ENCODE results near the gene PPP4R3A. TPM values are rescaled to one million over a fixed set of nuclear protein-coding genes. Genes with fewer than 3 reads are reported as not detected.

Gene PPP4R3A
- total and polyA plus RNA-seq, 2 of the 4 experiments (the other 2 are of a cell fraction): 28.2 to 28.9 TPM

DNA sequence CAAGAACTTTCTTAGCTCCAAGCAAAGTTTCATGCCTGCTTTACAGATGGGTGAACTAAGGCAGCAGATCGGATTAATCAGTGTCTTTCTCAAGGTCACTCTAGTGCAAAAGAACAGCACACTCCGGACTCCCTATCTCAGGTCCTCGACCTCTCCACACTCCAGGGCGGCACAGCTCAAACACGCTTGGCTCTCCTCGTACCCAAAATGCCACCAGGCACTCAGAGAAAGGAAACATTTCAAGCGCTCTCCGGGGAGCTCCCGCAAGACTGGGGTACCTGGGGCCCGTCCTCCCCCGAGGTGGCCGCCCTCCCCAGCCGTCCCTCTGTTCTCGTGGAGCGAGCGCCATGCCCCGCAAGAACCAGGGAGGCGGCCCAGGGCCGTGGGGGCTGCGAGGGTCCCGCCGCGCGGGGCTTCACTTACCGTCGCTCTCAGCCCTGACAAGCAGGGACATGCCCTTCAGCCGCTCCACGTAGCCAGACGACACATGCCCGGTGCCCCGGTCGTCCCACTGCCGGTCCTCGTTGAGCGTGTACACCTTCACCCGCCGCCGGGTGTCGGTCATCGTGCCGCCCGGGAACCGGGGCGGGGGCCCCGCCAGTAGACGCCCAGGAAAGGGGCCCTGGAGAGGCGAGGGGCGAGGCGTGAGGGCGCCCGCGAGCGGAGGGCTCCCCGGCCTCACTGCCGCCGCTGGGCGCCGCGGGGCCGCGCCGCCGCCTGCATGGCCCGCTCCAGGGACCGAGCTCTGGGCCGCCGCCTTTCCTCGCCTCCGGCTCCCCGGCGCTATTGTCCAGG lies 830 bp downstream of the PPP4R3A start:
- H3K14ac ChIP-seq (replicated peaks; ENCODE audit: low read depth, low read length): peak overlapping the region; percentile 98
- ChIA-PET CTCF (no interaction called here), POLR2A (ENCODE audit: unreplicated experiment) (no interaction called here)
- no peak for DNase-seq
- H3K4me1 ChIP-seq (ENCODE audit: control insufficient read depth, insufficient read depth, low read length): peaks cover 3% of the 10 kb centered on the region; the same call in 1 of the 2 replicates
- WGBS, 2 experiments (ENCODE audit: extremely low coverage in 2 of 2, insufficient read length in 1 of 2): 0% methylated on average over 47 of the region's 71 CpGs; no CpG with 5 or more reads in 1 of the 2 experiments
- H2AK5ac ChIP-seq (ENCODE audit: low read depth, low read length): peak overlapping the region; percentile 54; the same call in 1 of the 2 replicates
- H3K4ac ChIP-seq (ENCODE audit: low read depth, low read length): peak overlapping the region; percentile 94
- H2BK20ac ChIP-seq (ENCODE audit: low read depth, low read length): no peak overlapping the region
- H3K9ac ChIP-seq (ENCODE audit: low read depth, low read length): peak overlapping the region; percentile 92
- peak overlapping the region; percentile 1 to 91; a peak in 3 of 4 replicates for H4K8ac ChIP-seq (ENCODE audit: low read depth in 2 of 2, low read length in 2 of 2)
- H4K5ac ChIP-seq (ENCODE audit: low read depth, low read length): peak overlapping the region; percentile 85; the same call in 1 of the 2 replicates
- peak overlapping the region; percentile 98 for H2AFZ ChIP-seq (replicated peaks; ENCODE audit: low read length, poor library complexity)
- no peaks in the 10 kb centered on the region for H3K9me3 ChIP-seq (ENCODE audit: control insufficient read depth, insufficient read depth, low read length)
- intact Hi-C loops (cut with micrococcal nuclease) (loop anchor here (2.0 kb wide), 1 partner anchor 26 kb away; no protein-coding TSS in a partner anchor), in situ Hi-C loops (cut with MboI; ENCODE audit: low sequenced_read_pairs) (loop anchor here (25.0 kb wide), 1 partner anchor 1803 kb away; no protein-coding TSS in a partner anchor), dilution Hi-C loops (cut with HindIII; ENCODE audit: low sequenced_read_pairs, unreplicated experiment) (no loop called here)
- BruUV-seq (replicated peaks): no TSS peak
- H3K56ac ChIP-seq (ENCODE audit: extremely low read depth, insufficient read depth, low read length): peak overlapping the region; percentile 84; the same call in 1 of the 2 replicates
- H3K4me2 ChIP-seq (ENCODE audit: low read depth, low read length): peak overlapping the region; percentile 89
- H4K91ac ChIP-seq (ENCODE audit: insufficient read depth, low read depth, low read length): peak overlapping the region; percentile 70; the same call in 1 of the 2 replicates
- TF ChIP-seq RFX5 (IDR thresholded peaks at IDR 0.05; ENCODE audit: low read depth, low read length): no peak
- TF ChIP-seq MAZ (IDR thresholded peaks at IDR 0.05; ENCODE audit: borderline replicate concordance, low read depth, low read length): no peak
- TF ChIP-seq RCOR1 (IDR thresholded peaks at IDR 0.05; ENCODE audit: insufficient replicate concordance, low read length): no peak
- TF ChIP-seq CEBPB (IDR thresholded peaks at IDR 0.05; ENCODE audit: low read depth, low read length): no peak
- TF ChIP-seq BHLHE40 (IDR thresholded peaks at IDR 0.05; ENCODE audit: low read depth, low read length): no peak
- TF ChIP-seq, protein P1, sequence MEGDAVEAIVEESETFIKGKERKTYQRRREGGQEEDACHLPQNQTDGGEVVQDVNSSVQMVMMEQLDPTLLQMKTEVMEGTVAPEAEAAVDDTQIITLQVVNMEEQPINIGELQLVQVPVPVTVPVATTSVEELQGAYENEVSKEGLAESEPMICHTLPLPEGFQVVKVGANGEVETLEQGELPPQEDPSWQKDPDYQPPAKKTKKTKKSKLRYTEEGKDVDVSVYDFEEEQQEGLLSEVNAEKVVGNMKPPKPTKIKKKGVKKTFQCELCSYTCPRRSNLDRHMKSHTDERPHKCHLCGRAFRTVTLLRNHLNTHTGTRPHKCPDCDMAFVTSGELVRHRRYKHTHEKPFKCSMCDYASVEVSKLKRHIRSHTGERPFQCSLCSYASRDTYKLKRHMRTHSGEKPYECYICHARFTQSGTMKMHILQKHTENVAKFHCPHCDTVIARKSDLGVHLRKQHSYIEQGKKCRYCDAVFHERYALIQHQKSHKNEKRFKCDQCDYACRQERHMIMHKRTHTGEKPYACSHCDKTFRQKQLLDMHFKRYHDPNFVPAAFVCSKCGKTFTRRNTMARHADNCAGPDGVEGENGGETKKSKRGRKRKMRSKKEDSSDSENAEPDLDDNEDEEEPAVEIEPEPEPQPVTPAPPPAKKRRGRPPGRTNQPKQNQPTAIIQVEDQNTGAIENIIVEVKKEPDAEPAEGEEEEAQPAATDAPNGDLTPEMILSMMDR (conservative IDR thresholded peaks at IDR 0.05; ENCODE audit: low read depth, low read length): no peak
- TF ChIP-seq MAFK (IDR thresholded peaks at IDR 0.05; ENCODE audit: low read depth, low read length): no peak
- H3K9me1 ChIP-seq (ENCODE audit: insufficient read depth, low read length): peaks cover 8% of the 10 kb centered on the region; the same call in 1 of the 2 replicates
- peak overlapping the region; percentile 90 for H2BK5ac ChIP-seq (ENCODE audit: low read depth, low read length, poor library complexity, severe bottlenecking)
- peak overlapping the region; percentile 83 for H3K18ac ChIP-seq (ENCODE audit: low read depth, low read length)
- no peak overlapping the region for H2BK15ac ChIP-seq (ENCODE audit: low read depth, low read length)
- no peaks in the 10 kb centered on the region for H3K27me3 ChIP-seq (ENCODE audit: control insufficient read depth, insufficient read depth, low read length)
- ATAC-seq (ENCODE audit: low read depth): peak; percentile 4
- peak overlapping the region; percentile 96 for H3K27ac ChIP-seq (ENCODE audit: insufficient read depth, low read length)
- peaks cover 7% of the 10 kb centered on the region for H3K36me3 ChIP-seq (ENCODE audit: control insufficient read depth, insufficient read depth, low read length)
- H3K23ac ChIP-seq (ENCODE audit: low read depth, low read length): peak overlapping the region; percentile 92
- H2AK9ac ChIP-seq (replicated peaks; ENCODE audit: low read depth, low read length, poor library complexity): peak overlapping the region; percentile 98
- H3K4me3 ChIP-seq (ENCODE audit: insufficient read depth, low read depth, low read length): peak overlapping the region; percentile 100
- H2BK120ac ChIP-seq (ENCODE audit: low read depth, low read length): peak overlapping the region; percentile 42; the same call in 1 of the 2 replicates
- H3K79me1 ChIP-seq (ENCODE audit: low read depth in 1 of 2, low read length in 2 of 2): peaks cover 0 to 9% of the 10 kb centered on the region in 2 experiments; a peak in 1 of 4 replicates
- H4K20me1 ChIP-seq (ENCODE audit: insufficient read depth, low read length): peaks cover 47% of the 10 kb centered on the region

Measured in IMR-90 (cell line).